ENCODE results near the gene EBP.
"Not testable (repeated sequence)": the region's sequence is repeated elsewhere in the genome, so short reads cannot be mapped to it uniquely, and the experiment has no call there.

GRCh38 chrX:48525853-48526252 lies 4.2 kb downstream of the EBP start:
- not testable (repeated sequence) for TF ChIP-seq CTCF (IDR thresholded peaks at IDR 0.05); ZFX (IDR thresholded peaks at IDR 0.05; ENCODE audit: borderline replicate concordance)
